GM23248 (cell line): Measurements from ENCODE around the gene MIB1. TPM values are rescaled to one million over a fixed set of nuclear protein-coding genes. Genes with fewer than 3 reads are reported as not detected.

Experiments used
- DNase-seq: peaks from one replicate; pipeline ENCODE4 v3.0.0-alpha.2; 2015
- H2AFZ ChIP-seq: fragments of 200-600 bp; sonication (generic); 2 replicates; pipeline ENCODE4 v1.6.1; 2016; ENCODE audit warnings: antibody characterized with exemption
- H3F3A ChIP-seq: fragments of 200-600 bp; sonication (generic); 2 replicates; pipeline ENCODE4 v1.6.1; 2016; ENCODE audit warnings: mild to moderate bottlenecking, antibody characterized with exemption, mixed run types; ENCODE audit not compliant: insufficient read depth
- H3K27ac ChIP-seq: fragments of 200-600 bp; sonication (generic); 2 replicates; pipeline ENCODE4 v1.5.1; 2016; ENCODE audit warnings: mild to moderate bottlenecking
- H3K27me3 ChIP-seq: fragments of 200-600 bp; sonication (generic); replicated peaks from 2 replicates; pipeline ENCODE4 v1.6.1; 2016; ENCODE audit warnings: mild to moderate bottlenecking; ENCODE audit not compliant: insufficient read depth
- H3K36me3 ChIP-seq: fragments of 200-600 bp; sonication (generic); 2 replicates; pipeline ENCODE4 v1.6.1; 2016; ENCODE audit warnings: low read depth, mild to moderate bottlenecking
- H3K4me1 ChIP-seq: fragments of 200-600 bp; sonication (generic); 2 replicates; pipeline ENCODE4 v1.6.1; 2016; ENCODE audit warnings: mild to moderate bottlenecking; ENCODE audit not compliant: insufficient read depth
- H3K4me2 ChIP-seq: fragments of 200-600 bp; sonication (generic); one replicate; pipeline ENCODE4 v1.6.1; 2016; ENCODE audit warnings: mild to moderate bottlenecking; ENCODE audit not compliant: unreplicated experiment
- H3K4me3 ChIP-seq: fragments of 200-600 bp; sonication (generic); 2 replicates; pipeline ENCODE4 v1.5.1; 2016; ENCODE audit warnings: mild to moderate bottlenecking
- H3K79me2 ChIP-seq: fragments of 200-600 bp; sonication (generic); 2 replicates; pipeline ENCODE4 v1.6.1; 2016; ENCODE audit warnings: mild to moderate bottlenecking; ENCODE audit not compliant: insufficient read depth
- H3K9ac ChIP-seq: fragments of 200-600 bp; sonication (generic); 2 replicates; pipeline ENCODE4 v1.6.1; 2016; ENCODE audit warnings: mild to moderate bottlenecking
- H3K9me2 ChIP-seq: fragments of 200-600 bp; sonication (generic); 2 replicates; pipeline ENCODE4 v1.6.1; 2016; ENCODE audit warnings: mixed run types, mild to moderate bottlenecking, moderate library complexity; ENCODE audit not compliant: insufficient read depth
- H3K9me3 ChIP-seq: fragments of 200-600 bp; sonication (generic); one replicate; pipeline ENCODE4 v1.6.1; 2017; ENCODE audit warnings: low read depth
- H4K20me1 ChIP-seq: fragments of 200-600 bp; sonication (generic); 2 replicates; pipeline ENCODE4 v1.6.0; 2016; ENCODE audit not compliant: insufficient read depth
- EZH2 ChIP-seq: fragments of 200-600 bp; sonication (generic); IDR thresholded peaks from 2 replicates; pipeline ENCODE4 v1.6.1; 2018; ENCODE audit warnings: antibody characterized with exemption, mild to moderate bottlenecking; ENCODE audit not compliant: insufficient read depth, poor library complexity, severe bottlenecking
- EZH2phosphoT487 ChIP-seq: fragments of 200-600 bp; sonication (generic); IDR thresholded peaks from 2 replicates; pipeline ENCODE4 v1.6.1; 2018; ENCODE audit warnings: antibody characterized with exemption, moderate library complexity, mild to moderate bottlenecking, low read depth; ENCODE audit not compliant: insufficient read depth
- WGBS, 2 experiments: methylation state at CpG; one replicate each; pipeline ENCODE4 v1.1.6; 2015 to 2017; ENCODE audit warnings: low lambda C conversion rate in 2 of 2, low coverage in 1 of 2; ENCODE audit errors: missing lambda C conversion rate in 2 of 2; 5-methylcytosine and 5-hydroxymethylcytosine counted together
- in situ Hi-C: fragments of 300-500 bp; cut with MboI; formaldehyde crosslinking; loops from 2 replicates; pipeline ENCODE4 v1.15.0; 2020
- microRNA counts: library from miRNA; unstranded; fragments of <30 nt; microRNA quantifications from one replicate; lab custom pipeline; 2016
- polyA plus RNA-seq: library from polyadenylated mRNA; unstranded; fragments of >200 nt; fragmentation: Nextera tagmentation; extraction: Ambion mirVana; gene quantifications from 2 replicates; pipeline ENCODE4 v1.2.1, GENCODE V29; 2016
- small RNA-seq: library from RNA; depleted of rRNA; stranded (forward); fragments of <200 nt; gene quantifications from one replicate; pipeline ENCODE3, GENCODE V24; 2014; ENCODE audit warnings: low read depth, low replicate concordance
- total RNA-seq: library from RNA; depleted of rRNA; stranded (reverse); fragments of >200 nt; shearing (Covaris generic); gene quantifications from 2 replicates; pipeline ENCODE4 v1.2.3, GENCODE V29; 2014; rRNA removed

Gene MIB1
- total and polyA plus RNA-seq, 2 experiments from 2014 or later: 5.1 to 39.0 TPM

DNA sequence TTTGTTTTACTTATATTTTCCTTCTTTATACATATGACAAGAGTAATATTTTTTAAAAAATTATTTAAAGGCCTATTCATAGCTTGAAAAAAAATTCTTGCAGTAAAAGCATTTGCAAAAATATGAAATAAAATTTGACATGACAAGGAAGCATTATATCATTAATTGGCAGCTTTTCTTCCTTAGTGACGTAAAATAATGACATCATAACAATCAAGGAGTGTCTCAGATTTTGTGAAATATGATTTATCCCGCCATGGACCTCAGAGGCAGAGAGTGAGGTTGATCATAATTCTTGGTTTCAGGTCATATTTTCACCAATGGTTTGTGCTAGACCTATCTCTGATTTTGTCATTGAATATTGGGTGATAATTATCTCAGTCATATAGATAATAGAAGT, 176.0 kb downstream of the MIB1 start:
- Histone ChIP-seq H2AFZ (no peak overlapping the region), H3F3A (no peaks in the 10 kb centered on the region), H3K79me2 (no peaks in the 10 kb centered on the region), H3K4me2 (no peak overlapping the region), H3K36me3 (no peaks in the 10 kb centered on the region), H3K9ac (no peak overlapping the region), H3K4me1 (no peaks in the 10 kb centered on the region), H3K27ac (no peak overlapping the region), H3K9me2 (no peaks in the 10 kb centered on the region), H4K20me1 (no peaks in the 10 kb centered on the region), H3K4me3 (no peak overlapping the region), H3K9me3 (peaks cover 3% of the 10 kb centered on the region), H3K27me3 (peaks cover 11% of the 10 kb centered on the region; the same call in 1 of the 2 replicates)
- in situ Hi-C loops: loop anchor here (10.0 kb wide), 1 partner anchor 648 kb away; no protein-coding TSS in a partner anchor
- TF ChIP-seq EZH2 (no peak), EZH2phosphoT487 (no peak)
- no peak for DNase-seq
- WGBS, 2 experiments: 18 to 19% methylated on average over 2 of the region's 2 CpGs

DNA sequence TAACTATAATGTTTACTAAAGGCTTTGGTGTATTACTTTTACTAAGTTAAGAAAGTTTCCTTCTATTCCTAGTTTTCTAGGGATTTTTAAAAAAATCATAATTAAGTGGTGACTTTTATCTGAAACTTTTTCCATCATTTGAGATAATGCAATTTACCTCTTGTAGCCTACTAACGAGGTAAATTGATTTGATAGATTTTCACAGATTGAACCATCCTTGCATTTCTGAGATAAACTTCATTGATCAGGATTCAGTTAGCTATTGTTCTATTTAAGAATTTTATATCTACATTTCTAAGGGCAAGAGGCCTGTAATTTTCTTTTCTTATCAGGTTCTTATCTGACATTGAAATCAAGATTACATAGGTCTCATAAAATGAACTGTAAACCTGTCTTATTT, 178.1 kb downstream of the MIB1 start:
- Histone ChIP-seq H3K4me3 (no peak overlapping the region), H3K27me3 (peaks cover 1% of the 10 kb centered on the region; the same call in 1 of the 2 replicates), H3F3A (no peaks in the 10 kb centered on the region), H3K4me1 (no peaks in the 10 kb centered on the region), H3K9ac (no peak overlapping the region), H3K79me2 (no peaks in the 10 kb centered on the region), H3K27ac (no peak overlapping the region), H3K4me2 (no peak overlapping the region), H4K20me1 (no peaks in the 10 kb centered on the region), H3K9me2 (no peaks in the 10 kb centered on the region), H3K9me3 (peaks cover 3% of the 10 kb centered on the region), H2AFZ (no peak overlapping the region), H3K36me3 (no peaks in the 10 kb centered on the region)
- TF ChIP-seq EZH2 (no peak), EZH2phosphoT487 (no peak)
- DNase-seq: no peak
- in situ Hi-C loops: loop anchor here (10.0 kb wide), 1 partner anchor 646 kb away; no protein-coding TSS in a partner anchor
- WGBS, 2 experiments: 23 to 46% methylated on average over 1 of the region's 1 CpG

MicroRNAs encoded within 50 kb of the gene (microRNA counts, 767-probe panel; counts per million panel counts)
- microRNA hsa-miR-1 (lab: Ali Mortazavi, UCI) (447 counts per million, percentile 86 among the panel's probes with 10 or more counts), microRNA hsa-miR-133a (lab: Ali Mortazavi, UCI) (447 counts per million, percentile 86 among the panel's probes with 10 or more counts)

Small RNA genes within 50 kb of the gene (small RNA-seq; reads per million reads assigned to genes)
- gene AC103987.3 (not detected), gene RF00019 (not detected), gene RF00045 (not detected), gene RF01241 (not detected), gene RN7SL233P (not detected), gene RNU6-1038P (not detected)

Other genes starting within 250 kb of the MIB1 start
- 8.5 and 9.5 TPM in 2 replicates for gene ESCO1, start 140.1 kb upstream of the MIB1 start, total RNA-seq
- gene ESCO1, start 140.1 kb upstream of the MIB1 start, polyA plus RNA-seq: 5.6 and 5.7 TPM in 2 replicates
- 8.9 and 16.2 TPM in 2 replicates for gene SNRPD1, start 128.5 kb upstream of the MIB1 start, total RNA-seq
- 159 and 162 TPM in 2 replicates for gene SNRPD1, start 128.5 kb upstream of the MIB1 start, polyA plus RNA-seq
- gene ABHD3, start 36.0 kb upstream of the MIB1 start, total RNA-seq: 2.3 and 3.4 TPM in 2 replicates
- 3.6 and 4.6 TPM in 2 replicates for gene ABHD3, start 36.0 kb upstream of the MIB1 start, polyA plus RNA-seq